ENCODE data around the gene GSPT1.

- TF ChIP-seq POLR2A (IDR thresholded peaks at IDR 0.05) (no peak), POLR2AphosphoS5 (IDR thresholded peaks at IDR 0.05) (no peak)
Measured at GRCh38 chr16:11884035-11884434, 31.7 kb downstream of the GSPT1 start.

All from sigmoid colon (tissue), 4 donors.